Hepatocyte (in vitro differentiated cells): ENCODE data around the gene ZNF628. TPM values are rescaled to one million over a fixed set of nuclear protein-coding genes. Genes with fewer than 3 reads are reported as not detected.

Experiments used
- DNase-seq: peaks from one replicate; pipeline ENCODE4 v3.0.0-alpha.2; 2016; ENCODE audit warnings: low spot score
- H2AFZ ChIP-seq: fragments of 200-600 bp; sonication (generic); 2 replicates; pipeline ENCODE4 v1.6.0; 2016; ENCODE audit warnings: antibody characterized with exemption, mild to moderate bottlenecking
- H3K27ac ChIP-seq: fragments of 200-600 bp; sonication (generic); 2 replicates; pipeline ENCODE4 v1.5.1; 2016; ENCODE audit warnings: mild to moderate bottlenecking
- H3K27me3 ChIP-seq: fragments of 200-600 bp; sonication (generic); 2 replicates; pipeline ENCODE4 v1.6.1; 2016
- H3K36me3 ChIP-seq: fragments of 200-600 bp; sonication (generic); replicated peaks from 2 replicates; pipeline ENCODE4 v1.5.1; 2016; ENCODE audit warnings: low read depth; ENCODE audit not compliant: insufficient read depth
- H3K4me1 ChIP-seq: fragments of 200-600 bp; sonication (generic); 2 replicates; pipeline ENCODE4 v1.5.1; 2016; ENCODE audit warnings: mild to moderate bottlenecking, moderate library complexity; ENCODE audit not compliant: insufficient read depth
- H3K4me2 ChIP-seq: fragments of 200-600 bp; sonication (generic); 2 replicates; pipeline ENCODE4 v1.6.0; 2016
- H3K4me3 ChIP-seq: fragments of 200-600 bp; sonication (generic); 2 replicates; pipeline ENCODE4 v1.5.1; 2016; ENCODE audit warnings: mild to moderate bottlenecking
- H3K79me2 ChIP-seq: fragments of 200-600 bp; sonication (generic); 2 replicates; pipeline ENCODE4 v1.6.0; 2017; ENCODE audit warnings: mild to moderate bottlenecking
- H3K9me2 ChIP-seq: fragments of 200-600 bp; sonication (generic); replicated peaks from 2 replicates; pipeline ENCODE4 v1.6.0; 2017; ENCODE audit warnings: mild to moderate bottlenecking; ENCODE audit not compliant: insufficient read depth
- H3K9me3 ChIP-seq: fragments of 200-600 bp; sonication (generic); 2 replicates; pipeline ENCODE4 v1.5.1; 2016; ENCODE audit warnings: low read depth, mild to moderate bottlenecking
- H4K20me1 ChIP-seq: fragments of 200-600 bp; sonication (generic); 2 replicates; pipeline ENCODE4 v1.6.0; 2016; ENCODE audit warnings: mild to moderate bottlenecking; ENCODE audit not compliant: insufficient read depth, poor library complexity, severe bottlenecking
- EZH2 ChIP-seq: fragments of 200-600 bp; sonication (generic); IDR thresholded peaks from 2 replicates; pipeline ENCODE4 v1.6.1; 2016; ENCODE audit warnings: antibody characterized with exemption, mild to moderate bottlenecking, borderline replicate concordance
- EZH2phosphoT487 ChIP-seq: fragments of 200-600 bp; sonication (generic); IDR thresholded peaks from one replicate; pipeline ENCODE4 v1.6.1; 2018; ENCODE audit warnings: antibody characterized with exemption, mild to moderate bottlenecking, low read depth, moderate library complexity; ENCODE audit not compliant: unreplicated experiment, severe bottlenecking
- WGBS: methylation state at CpG from one replicate; pipeline ENCODE4 v1.1.6; 2016; ENCODE audit warnings: low lambda C conversion rate; ENCODE audit errors: missing lambda C conversion rate; 5-methylcytosine and 5-hydroxymethylcytosine counted together
- polyA plus RNA-seq: library from polyadenylated mRNA; unstranded; fragments of >200 nt; fragmentation: Nextera tagmentation; extraction: Ambion mirVana; gene quantifications from 2 replicates; pipeline ENCODE4 v1.2.1, GENCODE V29; 2016
- total RNA-seq: library from RNA; depleted of rRNA; stranded (reverse); fragments of >200 nt; gene quantifications from 2 replicates; pipeline ENCODE4 v1.2.3, GENCODE V29; 2014
- TF ChIP-seq, protein P1 (sequence below): fragments of 200-600 bp; sonication (generic); IDR thresholded peaks from 2 replicates; pipeline ENCODE4 v1.5.1; 2016; ENCODE audit warnings: antibody characterized with exemption, mild to moderate bottlenecking; ENCODE audit not compliant: poor library complexity

The ZNF628 gene
- total and polyA plus RNA-seq, 2 experiments from 2014 or later, result 1.2 to 4.7 TPM

GRCh38 chr19:55486971-55487923 lies 10.8 kb downstream of the ZNF628 start:
- H3K4me1 ChIP-seq, result peaks cover 30% of the 10 kb centered on the region
- DNase-seq, result peak; percentile 84
- H4K20me1 ChIP-seq, result no peaks in the 10 kb centered on the region
- H3K36me3 ChIP-seq, result no peaks in the 10 kb centered on the region
- H3K79me2 ChIP-seq, result peaks cover 10% of the 10 kb centered on the region
- H3K4me3 ChIP-seq, result no peak overlapping the region
- H3K27me3 ChIP-seq, result peaks cover 2% of the 10 kb centered on the region
- H3K9me2 ChIP-seq, result no peaks in the 10 kb centered on the region
- no peak overlapping the region for H2AFZ ChIP-seq
- no peaks in the 10 kb centered on the region for H3K9me3 ChIP-seq
- H3K27ac ChIP-seq, result peak overlapping the region; percentile 93
- no peak for TF ChIP-seq EZH2
- peak overlapping the region; percentile 94 for H3K4me2 ChIP-seq
- 32% methylated on average over 24 of the region's 27 CpGs for WGBS

GRCh38 chr19:55487924-55488687 lies 11.7 kb downstream of the ZNF628 start, which contains the start of gene SSC5D:
SSC5D (plus strand) TSS chr19:55488436; CDS start chr19:55488590, 154 bp downstream.
- Histone ChIP-seq H3K9me2 (no peaks in the 10 kb centered on the region), H3K9me3 (no peaks in the 10 kb centered on the region), H3K4me2 (peak within 1 kb of the TSS; percentile 94), H3K4me1 (peaks cover 30% of the 10 kb centered on the region), H3K4me3 (no peak within 1 kb of the TSS), H3K27ac (peak within 1 kb of the TSS; percentile 93), H3K79me2 (peaks cover 10% of the 10 kb centered on the region), H2AFZ (no peak within 1 kb of the TSS), H4K20me1 (no peaks in the 10 kb centered on the region), H3K36me3 (no peaks in the 10 kb centered on the region), H3K27me3 (peaks cover 10% of the 10 kb centered on the region)
- no peak for DNase-seq
- 8% methylated on average over 9 of the region's 21 CpGs for WGBS
- TF ChIP-seq EZH2, result no peak
- TF ChIP-seq, protein P1, sequence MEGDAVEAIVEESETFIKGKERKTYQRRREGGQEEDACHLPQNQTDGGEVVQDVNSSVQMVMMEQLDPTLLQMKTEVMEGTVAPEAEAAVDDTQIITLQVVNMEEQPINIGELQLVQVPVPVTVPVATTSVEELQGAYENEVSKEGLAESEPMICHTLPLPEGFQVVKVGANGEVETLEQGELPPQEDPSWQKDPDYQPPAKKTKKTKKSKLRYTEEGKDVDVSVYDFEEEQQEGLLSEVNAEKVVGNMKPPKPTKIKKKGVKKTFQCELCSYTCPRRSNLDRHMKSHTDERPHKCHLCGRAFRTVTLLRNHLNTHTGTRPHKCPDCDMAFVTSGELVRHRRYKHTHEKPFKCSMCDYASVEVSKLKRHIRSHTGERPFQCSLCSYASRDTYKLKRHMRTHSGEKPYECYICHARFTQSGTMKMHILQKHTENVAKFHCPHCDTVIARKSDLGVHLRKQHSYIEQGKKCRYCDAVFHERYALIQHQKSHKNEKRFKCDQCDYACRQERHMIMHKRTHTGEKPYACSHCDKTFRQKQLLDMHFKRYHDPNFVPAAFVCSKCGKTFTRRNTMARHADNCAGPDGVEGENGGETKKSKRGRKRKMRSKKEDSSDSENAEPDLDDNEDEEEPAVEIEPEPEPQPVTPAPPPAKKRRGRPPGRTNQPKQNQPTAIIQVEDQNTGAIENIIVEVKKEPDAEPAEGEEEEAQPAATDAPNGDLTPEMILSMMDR, result no peak
- no peak for TF ChIP-seq EZH2phosphoT487

GRCh38 chr19:55488986-55489710 lies 12.7 kb downstream of the ZNF628 start:
- Histone ChIP-seq H4K20me1 (no peaks in the 10 kb centered on the region), H3K27ac (no peak overlapping the region), H3K4me1 (peaks cover 30% of the 10 kb centered on the region), H3K9me3 (no peaks in the 10 kb centered on the region), H2AFZ (no peak overlapping the region), H3K4me3 (no peak overlapping the region), H3K27me3 (peaks cover 10% of the 10 kb centered on the region), H3K36me3 (no peaks in the 10 kb centered on the region), H3K4me2 (no peak overlapping the region), H3K79me2 (peaks cover 8% of the 10 kb centered on the region), H3K9me2 (no peaks in the 10 kb centered on the region)
- TF ChIP-seq EZH2 (no peak), EZH2phosphoT487 (no peak)
- TF ChIP-seq, protein P1, result no peak
- 86% methylated on average over 29 of the region's 36 CpGs for WGBS
- DNase-seq, result no peak
